ENCODE measurements around the gene NR2F2.
A peak's percentile ranks its signal among the peaks of the same experiment; 100 is the strongest.

NR2F2 gene

DNA sequence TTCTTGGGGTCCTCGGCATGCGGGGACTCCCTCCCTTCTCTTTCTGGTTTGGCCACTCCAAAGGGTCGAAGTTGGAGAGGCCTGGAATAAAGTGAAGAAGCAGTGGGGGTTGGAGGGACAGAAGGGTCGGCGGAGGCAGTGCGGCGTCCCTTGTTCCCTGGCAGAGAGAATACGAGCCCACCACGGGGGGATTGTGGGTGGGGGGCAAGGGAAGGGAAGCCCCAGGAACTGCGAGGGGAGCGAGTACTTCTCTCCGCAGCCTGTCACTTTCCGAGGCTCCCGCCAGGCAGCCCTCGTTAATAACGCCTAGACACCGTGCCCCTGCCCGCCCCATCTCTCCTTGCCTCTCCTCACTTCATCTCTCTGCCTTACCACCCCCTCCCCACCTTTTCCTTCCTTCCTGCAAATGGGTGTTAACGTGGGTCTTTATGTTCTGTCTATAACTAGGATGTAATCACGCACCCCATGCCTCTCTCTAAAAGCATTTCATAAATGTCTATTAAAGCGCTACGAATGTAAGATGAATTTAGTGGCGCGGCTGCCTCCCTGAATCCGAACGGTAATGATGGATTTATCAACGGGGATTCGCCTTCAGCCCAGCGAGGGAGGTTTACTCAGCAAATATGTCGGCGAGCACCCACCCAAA is 13.7 kb downstream of the NR2F2 start:
- FAIRE-seq = no peak

DNA sequence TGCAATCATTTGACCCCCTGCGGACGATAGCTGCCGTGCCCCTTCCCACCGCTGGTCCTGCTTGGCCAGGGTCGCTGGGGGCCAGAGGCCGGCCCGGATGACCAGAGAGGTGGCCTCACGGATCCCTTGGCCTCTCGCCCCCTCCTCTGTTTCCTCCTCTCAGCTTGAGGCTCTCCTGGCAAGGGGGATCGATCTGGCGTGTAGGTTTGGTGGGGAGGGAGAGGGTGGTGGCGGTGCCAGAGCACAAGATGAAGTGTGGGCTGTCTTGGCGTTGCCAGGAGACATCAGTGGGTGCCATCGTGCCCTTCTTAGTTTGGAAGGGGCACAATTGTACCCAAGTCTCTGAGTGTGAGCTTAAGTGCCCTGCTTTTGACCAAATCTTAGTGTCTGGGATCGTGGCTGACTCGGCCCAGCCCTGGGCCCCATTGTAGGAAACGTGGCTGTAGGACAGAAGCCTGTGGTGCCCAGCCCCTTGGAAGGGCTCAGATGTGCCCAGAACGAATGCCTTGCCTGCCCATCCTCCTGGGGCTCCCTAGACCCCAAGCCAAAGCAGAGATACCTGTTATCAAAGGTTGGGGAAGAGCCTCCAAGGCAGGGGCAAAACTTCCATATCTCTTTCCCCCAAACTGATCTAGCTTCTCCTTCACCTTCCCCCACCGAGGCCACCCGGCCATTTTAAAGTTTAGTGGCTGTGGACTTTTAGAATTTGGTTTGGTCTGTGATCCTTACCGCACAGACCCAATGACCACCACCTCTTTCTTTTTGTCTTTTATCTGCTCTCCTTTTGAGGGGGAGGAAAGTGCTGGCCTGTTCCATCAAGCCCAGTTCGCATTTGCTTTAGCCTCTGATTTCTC is 14.4 kb downstream of the NR2F2 start:
- no peak for FAIRE-seq

DNA sequence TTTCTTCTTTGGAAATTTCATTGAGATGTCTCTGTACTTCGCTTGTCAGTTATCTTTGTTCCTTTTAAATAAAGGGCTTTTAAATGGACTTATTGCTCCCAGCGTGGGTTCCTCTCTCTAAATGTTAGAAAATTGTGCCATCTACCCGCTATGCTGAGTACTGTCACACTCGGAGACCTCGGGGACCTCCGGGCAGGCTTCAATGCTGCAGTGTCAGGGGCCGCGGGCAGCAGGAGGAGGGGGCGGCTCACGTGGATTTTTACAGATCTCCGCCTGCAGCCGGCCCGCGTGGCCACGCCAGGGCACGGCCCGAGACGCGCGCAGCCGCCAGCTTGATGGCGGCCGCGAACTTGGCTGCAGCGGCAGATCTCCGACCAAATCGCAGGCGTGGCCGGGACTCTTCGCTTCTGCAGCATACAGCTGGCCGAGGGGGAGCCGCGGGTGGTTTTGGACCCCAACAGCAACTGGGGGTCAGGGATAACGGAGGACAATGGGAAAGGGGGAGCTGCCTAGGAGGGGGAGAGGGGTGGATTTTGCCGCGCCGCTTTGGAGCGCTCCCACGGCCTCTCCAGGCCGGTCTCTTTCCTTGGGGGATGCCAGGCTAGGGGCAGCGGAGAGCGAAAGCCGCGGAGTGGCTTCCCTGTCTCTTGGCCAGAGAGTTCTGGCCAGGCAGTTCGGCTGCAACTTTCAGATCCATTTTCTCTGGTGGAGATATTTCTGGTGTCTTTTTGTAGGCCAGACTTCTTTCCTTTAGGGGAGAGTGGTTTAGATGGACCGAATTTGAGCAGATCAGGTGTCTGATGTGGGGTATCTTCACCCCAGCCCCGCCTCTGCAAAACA is 15.3 kb downstream of the NR2F2 start:
- peak; percentile 55 for FAIRE-seq

DNA sequence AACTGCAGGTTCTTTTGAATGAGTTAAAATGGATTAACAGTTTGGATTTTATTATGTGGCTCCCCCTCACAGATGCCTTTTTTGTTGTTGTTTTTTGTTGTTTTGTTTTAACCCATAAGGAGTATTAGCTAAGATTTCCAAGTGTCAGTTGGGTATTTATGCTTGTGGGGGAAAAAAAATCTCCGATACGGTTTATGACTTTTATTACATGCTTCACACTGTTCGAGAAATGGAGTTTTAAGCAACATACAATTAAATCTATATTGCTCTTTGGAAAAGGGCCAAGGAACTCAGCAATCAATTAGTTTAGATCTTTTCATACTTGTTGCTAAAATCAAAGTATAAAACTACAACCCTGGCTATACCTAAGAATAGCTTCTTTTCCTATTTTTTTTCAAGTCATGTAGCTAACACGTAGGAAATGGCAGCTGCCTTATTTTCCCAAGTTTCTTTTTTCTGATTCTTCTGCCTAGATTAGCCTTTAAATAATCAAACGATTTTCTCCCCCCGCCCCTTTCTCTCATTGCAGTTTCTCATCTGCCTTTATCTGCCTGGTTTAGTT is 16.0 kb downstream of the NR2F2 start:
- FAIRE-seq = no peak

DNA sequence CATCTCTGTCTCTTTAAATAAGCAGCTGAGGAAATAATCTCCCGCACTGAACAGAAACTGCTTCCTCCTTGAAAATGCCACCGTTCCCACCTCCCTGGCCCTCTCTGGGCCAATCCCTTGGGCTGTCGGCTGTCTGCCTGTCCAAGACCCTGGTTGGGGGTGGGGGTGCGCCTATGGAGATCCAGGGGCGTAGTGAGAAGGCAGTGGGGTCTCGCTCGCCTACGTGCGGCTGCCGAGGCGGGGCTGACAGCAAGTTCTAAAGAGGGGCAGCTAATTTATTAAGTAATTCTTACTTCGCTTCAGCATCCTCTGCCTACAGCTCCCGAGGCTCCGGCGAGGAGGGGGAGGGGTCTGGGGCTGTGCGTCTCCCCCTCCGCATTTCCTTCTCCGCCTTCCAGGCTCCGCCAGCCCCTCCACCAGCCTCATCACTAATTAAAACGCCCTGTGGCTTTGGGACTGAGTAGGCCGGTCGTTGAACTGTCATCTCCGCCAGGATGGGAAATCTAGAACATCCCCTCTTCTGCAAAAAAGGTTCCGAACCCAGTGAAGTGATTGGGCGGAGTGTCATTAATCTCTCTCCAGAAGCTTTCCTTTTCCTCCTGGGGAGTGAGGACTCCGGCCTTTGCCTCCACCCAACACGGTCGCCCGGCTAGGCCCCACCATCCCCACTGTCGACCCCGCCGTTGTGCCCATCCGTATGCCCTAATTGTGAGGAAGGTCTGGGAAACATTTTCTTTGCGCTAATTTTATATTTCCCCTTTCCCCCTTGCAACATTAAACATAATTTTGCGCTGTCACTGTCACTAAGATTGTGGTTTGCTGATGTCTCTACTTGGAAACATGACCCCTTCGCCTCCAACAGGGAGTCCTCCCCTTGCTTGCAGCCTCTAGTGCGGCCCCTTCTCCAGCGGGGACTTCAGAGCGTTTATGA is 16.9 kb downstream of the NR2F2 start:
- FAIRE-seq = no peak

DNA sequence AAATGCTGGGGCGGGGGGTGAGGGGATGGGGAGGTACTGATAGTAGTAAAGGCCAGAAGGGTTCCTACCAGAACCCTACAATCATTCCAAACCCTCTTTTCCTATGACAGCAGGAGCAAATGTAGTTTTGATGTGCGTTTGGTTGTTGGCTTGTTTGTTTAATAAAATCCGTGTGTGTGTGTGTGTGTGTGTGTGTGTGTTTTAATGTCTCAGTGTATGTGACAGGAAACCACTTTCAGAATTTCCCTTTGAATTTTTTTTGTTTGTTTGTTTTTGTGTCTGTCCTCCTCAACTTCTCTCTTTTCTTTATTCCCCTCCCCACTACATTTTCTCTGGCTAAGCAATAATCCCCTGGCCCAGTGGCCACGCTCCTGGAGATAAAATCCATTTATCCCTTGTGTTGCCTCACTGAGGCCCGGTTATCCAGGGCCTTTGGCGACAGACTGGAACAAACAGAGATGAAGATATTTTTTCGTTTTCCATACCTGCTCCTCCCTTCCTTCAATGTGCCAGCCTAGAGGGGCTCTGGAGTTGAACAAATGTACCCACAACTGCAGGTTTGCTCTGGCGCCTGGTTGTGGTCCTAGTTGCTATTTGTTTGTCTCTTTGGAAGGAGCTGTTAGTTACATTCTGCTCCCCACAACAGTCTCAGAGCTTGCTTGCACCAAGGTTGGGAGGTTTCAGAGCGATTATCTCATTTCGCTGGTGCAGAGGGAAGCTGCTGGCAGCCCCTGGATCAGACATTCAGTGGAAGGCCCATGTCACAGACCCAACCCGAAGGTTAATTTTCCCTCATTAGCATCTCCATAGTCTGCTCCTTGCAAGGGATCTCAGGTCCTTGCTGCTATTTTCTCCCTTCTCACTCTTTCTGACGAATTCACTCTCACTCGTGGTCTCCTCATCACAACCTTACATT is 17.9 kb downstream of the NR2F2 start:
- FAIRE-seq = no peak

DNA sequence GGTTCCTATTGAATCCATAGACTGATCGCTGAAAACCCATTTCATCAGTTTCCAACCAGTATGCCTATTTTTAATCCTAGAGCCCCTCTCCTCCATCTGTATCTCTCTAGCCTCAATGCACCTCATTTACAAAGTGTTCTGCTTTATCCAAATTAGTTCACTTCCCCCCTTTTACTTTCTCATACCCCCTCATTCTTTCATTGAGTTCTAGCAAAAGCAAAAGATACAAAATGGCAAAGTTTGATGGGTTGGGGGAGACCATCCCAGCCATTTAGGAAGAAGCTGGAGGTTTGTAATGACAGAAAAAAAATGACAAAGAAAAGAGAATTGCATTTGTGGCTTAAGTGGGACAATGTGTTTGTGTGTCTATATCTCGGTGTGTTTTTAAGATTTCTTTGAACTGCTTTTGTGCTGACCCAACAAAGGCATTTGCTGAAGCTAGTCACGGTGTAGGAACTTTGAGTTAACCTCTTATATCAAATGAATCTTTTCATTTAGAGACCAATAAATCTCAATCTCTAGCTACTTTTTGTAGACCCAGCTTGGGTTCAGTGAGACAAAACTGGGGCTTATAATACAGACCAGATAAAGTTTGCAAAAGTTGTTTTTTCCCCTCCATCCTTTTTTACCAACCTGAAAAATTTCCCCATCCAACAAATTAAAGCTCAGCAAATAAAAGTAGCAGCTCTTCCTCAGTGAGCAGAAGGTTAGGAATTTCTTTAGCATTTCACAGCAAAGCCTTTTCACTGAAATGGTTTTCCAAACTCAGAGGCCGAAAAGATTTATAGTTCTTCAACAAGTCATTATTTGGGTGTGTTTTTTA is 18.7 kb downstream of the NR2F2 start:
- no peak for FAIRE-seq

DNA sequence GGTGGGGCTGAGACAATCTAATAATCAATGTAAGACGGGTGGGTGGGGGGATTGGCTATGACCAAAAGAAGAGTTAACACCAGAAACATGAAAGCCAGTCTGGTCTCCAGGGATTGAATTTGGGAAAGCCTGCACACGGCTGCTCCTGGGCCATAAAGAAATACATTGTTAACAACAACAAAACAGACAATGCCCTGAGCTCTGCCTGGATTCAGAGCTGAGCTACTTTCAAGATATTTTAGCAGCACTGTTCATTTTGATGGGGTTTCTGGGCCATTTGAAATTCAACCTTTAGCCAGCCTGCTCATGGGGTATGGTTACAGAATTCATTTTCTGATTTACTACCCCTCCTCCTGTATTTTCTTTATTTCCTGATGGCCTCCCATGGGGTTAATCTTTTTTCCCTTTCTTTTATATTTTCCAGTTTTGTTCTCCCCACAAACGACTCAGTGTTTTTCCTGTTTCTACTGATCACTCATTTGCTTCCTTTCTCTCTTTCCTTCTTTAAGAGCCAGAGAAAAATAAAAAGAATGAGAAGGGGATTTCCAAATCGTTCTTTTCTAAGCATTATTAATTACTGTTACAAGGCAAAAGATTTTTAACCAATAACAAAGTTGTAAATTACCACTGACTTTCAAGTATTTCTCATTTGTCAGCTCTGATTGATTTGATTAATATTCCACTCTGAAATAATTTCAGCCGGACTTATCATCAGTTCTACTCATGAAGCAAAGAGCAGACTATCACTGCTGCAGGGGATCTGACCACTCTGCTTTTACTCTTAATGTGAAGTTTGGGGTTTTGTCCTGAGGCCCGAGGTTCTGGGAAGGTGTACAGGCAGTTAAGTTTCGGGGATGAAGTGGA is 19.6 kb downstream of the NR2F2 start:
- FAIRE-seq = no peak

DNA sequence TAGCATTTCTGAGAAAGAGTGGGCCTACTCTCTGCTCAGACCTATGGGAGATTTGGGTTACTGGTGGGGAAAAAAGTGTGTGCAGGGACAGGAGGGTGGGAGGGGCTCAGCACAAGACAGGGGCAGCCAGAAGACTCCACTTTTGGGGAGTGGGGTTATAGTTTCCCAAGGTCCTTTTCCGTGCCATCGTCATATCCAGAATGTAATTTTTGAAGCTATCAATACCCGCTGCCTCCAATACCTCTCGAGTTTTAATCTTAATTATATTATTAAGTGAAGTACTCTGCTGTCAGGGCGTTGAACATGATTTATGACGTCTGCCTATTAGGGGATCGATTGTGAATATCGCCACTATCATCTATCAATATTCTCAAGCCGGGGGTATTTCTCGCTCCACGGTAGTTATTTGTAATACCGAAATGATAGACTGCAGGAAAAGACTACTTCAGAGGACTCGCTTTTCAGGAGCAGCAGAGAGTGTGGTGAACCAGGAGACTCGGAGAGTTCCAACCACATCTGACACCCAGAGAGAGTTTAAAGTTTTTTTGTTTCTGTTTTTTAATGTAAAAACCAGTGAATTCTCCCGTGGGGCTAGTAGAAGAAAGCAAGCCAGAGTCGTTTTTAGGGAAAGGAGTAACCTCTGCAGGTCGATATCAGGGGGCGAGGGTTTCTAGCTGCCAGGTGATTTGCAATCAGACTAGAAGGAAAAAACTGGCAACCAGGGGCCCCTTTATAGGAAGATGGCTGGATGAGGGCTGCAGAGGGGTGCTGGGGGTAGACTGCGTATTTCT is 20.6 kb downstream of the NR2F2 start:
- FAIRE-seq = no peak

DNA sequence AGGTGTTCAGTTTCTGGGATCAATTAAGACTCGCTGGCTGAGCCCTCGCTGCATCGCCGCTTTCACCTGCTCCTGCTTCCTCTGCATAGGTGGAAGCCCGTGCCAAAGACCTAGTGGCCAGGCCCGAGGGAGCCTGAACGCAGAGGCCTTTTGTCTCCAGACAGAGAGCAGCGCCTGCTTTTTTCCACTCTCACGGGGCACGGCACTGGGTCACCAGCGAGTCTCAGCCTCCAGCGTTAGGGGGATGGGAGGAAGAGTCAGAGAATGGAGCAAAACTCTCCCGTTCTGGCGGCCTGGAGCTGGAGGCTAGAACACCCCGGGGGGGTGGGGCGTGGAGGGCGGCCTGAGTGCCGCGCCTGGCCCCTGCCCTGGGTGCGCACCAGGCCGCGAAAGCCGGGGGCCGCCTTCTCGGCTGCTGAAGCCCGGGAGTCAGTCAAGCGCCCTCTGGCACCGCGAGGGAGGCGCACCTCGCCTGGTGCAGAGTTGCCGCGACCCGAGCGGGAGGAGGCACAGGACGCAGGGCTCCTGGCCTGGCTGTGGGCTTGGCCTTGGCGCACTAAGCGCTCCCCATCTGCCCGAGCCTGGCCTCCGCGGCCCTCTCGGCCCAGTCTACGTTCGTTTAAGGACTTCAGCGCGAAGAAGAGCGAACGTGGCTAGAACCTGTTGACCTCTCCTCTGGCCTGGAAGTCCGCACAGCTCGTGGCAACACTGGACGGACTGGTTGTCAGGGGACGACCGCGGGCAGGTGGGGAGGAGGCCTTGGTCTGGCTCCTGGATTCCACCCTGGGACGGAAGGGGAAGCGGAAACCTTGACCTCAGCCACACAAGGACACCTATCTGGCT is 21.5 kb downstream of the NR2F2 start:
- FAIRE-seq = no peak

DNA sequence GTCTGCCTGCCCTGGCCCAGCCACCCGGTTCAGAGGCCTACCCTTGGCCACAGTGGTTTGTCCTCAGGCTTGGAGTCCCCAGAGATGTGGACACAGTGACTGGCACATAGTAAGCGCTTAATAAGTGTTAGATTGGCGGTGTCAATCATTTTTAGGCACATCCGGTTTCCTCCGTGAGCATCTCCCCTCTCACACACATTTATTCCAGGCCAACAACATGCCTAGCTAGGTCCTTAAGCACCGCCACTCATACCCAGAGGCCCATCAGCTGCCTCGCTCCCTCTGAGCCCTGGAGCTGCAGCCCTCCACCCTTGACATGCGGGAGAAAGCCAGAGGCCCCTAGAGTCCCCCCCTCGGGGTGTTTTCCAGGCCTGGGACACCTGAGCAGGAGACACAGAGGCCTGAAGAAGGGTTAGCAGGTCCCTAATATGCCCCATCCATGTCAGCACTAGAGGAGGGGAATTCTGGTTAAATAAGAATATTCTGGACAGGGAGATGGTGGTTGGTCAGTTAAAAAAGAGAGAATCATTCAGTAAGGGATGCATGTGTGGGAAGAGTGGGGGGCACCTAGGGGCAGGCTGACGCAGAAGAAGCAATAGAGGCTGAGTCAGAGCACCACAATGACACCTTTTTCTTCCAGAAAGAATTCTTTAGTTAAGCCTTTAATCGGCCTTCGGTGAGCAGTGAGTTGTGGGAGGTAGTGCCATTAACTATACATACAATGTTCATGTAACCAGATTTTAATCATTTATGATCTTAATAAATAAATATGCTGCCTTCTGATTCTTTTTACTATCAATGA is 22.3 kb downstream of the NR2F2 start:
- FAIRE-seq = no peak

DNA sequence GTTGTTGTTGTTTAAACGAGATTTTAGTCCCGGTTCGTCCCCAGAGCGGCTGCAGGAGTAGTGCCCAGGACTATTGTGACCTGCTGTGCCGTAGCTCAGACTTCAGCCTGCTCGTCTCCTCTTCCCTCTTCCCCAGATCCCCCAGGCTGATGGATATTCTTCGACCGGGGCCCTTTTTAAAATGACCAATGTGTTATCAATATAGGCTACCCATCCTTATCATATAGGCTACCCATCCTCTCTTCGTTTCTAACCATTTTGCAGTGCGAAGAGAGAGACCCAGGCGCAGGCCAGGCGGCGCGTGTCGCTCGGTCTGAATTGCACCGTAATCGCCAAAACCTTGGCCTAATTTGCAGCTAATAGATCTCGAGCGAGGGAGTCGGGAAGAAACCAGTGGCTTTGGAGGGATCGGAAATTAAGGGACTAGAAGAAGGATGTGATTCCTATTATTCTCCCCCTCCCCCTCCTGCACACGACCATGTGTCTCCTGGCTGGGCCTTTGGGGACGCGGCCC is 23.0 kb downstream of the NR2F2 start:
- no peak for FAIRE-seq

DNA sequence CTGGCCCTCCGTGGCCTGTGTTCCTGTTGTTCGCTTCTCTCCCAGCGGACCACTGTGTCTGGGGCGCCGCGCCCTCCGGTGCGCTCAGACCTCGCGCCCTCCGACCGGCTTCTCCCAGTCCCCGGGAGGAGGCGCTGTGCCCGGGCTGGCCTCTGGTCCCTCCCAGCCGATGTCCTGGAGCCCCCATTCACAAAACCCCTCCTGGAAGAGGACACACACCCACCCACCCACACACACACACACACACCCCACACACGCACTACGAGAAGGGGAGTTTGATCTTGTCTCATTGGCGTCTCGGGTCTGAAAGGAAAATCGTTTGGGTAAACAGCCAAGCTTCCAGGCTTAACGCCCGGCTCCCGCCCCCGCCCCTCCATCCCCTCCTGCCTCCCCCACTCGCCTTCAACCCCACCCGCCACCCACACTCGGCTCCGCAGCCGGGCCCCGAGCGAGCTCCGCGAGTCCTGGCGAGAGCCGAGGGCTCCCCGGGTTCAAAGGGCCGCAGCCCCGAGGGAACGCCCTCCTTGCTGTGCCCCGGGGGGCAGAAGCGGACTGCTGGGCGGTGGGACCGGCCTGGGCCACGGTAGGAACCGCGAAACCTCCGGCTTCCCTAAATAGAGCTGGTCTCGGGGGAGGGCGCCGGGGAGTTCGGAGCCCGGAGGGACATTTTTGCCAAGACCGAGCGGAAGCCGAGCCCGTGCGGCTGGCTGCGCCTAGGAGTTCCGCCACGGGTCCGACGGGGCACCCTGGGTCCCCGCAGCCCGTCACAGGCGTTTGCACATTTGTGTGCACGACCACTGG is 23.6 kb downstream of the NR2F2 start:
- no peak for FAIRE-seq

DNA sequence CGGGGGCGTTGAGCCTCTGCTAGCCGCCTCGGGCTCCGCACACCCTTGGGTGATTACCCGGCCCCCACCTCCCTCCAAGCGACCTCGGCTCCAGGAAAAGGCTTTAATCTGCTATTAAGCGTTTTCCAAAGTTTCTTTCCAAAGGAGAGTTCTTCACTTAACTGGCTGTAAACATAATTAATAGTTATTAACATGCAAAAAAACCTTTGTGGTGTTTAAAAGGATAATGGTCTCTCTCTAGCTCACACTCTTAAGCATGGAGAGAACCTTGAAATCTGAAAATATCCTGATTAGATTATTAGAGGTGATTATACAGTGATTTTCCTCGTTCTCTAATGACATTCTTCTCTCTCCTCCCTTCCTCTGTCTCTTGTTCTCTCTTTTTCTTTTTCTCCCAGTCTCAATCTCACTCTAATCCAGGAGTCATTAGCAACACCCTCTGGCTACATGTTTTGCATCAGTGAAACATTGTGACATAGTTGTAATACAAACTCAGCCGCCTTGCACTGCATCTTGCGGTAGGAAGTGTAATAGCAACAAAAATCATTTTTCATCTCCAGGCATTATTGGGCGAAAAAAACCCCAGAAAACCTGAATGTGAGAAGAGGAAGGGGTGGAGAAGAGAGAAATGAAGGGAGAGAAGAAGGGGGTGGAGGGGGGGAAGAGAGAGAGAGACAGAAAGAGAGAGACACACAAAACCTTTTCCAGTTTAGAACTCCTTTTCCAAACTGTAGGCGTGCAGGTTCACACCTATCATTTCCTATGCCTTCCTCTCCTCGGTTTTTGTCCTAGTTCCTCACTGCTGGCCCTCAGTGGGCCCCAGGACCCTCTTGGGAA is 24.4 kb downstream of the NR2F2 start:
- no peak for FAIRE-seq

All from islet of Langerhans (tissue), 1 donor.